Inflammatory macrophage treated with lipopolysaccharide for 1 hour (primary cell): Measurements from ENCODE around the gene EN1.

Experiments
- DNase-seq, 2 donors: peaks; one replicate each; pipeline ENCODE4 v3.0.0-alpha.2; 2020 to 2022

EN1 gene

GRCh38 chr2:118846953-118847761 lies at the start of gene EN1:
TSS of gene EN1 (minus strand) at chr2:118847648. CDS start at chr2:118847167, 481 bp downstream.
- no peak for DNase-seq

- no peak for DNase-seq
Measured at GRCh38 chr2:118893100-118893499, 45.7 kb upstream of the EN1 start.

- no peak for DNase-seq
Measured at GRCh38 chr2:118889995-118890394, 42.5 kb upstream of the EN1 start.

- no peak for DNase-seq
Measured at GRCh38 chr2:118883792-118884191, 36.3 kb upstream of the EN1 start.

GRCh38 chr2:118882693-118883336 lies 35.4 kb upstream of the EN1 start:
- peak; percentile 78 to 91 for DNase-seq

GRCh38 chr2:118881490-118882129 lies 34.2 kb upstream of the EN1 start:
- DNase-seq: peak; percentile 23 to 70

GRCh38 chr2:118880501-118880900 lies 33.1 kb upstream of the EN1 start:
- DNase-seq: peak in 1 of 2 donors; percentile 22

- peak; percentile 15 to 26 for DNase-seq
Measured at GRCh38 chr2:118878531-118879149, 31.2 kb upstream of the EN1 start.

GRCh38 chr2:118875318-118875717 lies 27.9 kb upstream of the EN1 start:
- no peak for DNase-seq

GRCh38 chr2:118874324-118874723 lies 26.9 kb upstream of the EN1 start:
- no peak for DNase-seq

GRCh38 chr2:118865106-118865505 lies 17.7 kb upstream of the EN1 start:
- peak; percentile 42 to 61 for DNase-seq

GRCh38 chr2:118864207-118864606 lies 16.8 kb upstream of the EN1 start:
- DNase-seq: no peak

- no peak for DNase-seq
Measured at GRCh38 chr2:118861731-118862130, 14.3 kb upstream of the EN1 start.

- no peak for DNase-seq
Measured at GRCh38 chr2:118861242-118861641, 13.8 kb upstream of the EN1 start.

- DNase-seq: no peak
Measured at GRCh38 chr2:118860506-118860905, 13.1 kb upstream of the EN1 start.

GRCh38 chr2:118859157-118859770 lies 11.8 kb upstream of the EN1 start:
- no peak for DNase-seq

GRCh38 chr2:118858485-118859156 lies 11.2 kb upstream of the EN1 start:
- DNase-seq: no peak

- DNase-seq: no peak
Measured at GRCh38 chr2:118857677-118858484, 10.4 kb upstream of the EN1 start.

- no peak for DNase-seq
Measured at GRCh38 chr2:118856978-118857676, 9.7 kb upstream of the EN1 start.

- no peak for DNase-seq
Measured at GRCh38 chr2:118856330-118856977, 9.0 kb upstream of the EN1 start.
